Measurements from ENCODE around the gene EFHC2.

- TF ChIP-seq CTCF (IDR thresholded peaks at IDR 0.05) (no peak), POLR2A (IDR thresholded peaks at IDR 0.05) (no peak)
These were observed 168.0 kb downstream of the EFHC2 start for GRCh38 chrX:44175455-44175854.

All from vagina (tissue), 2 donors.